Activated CD4-positive, alpha-beta memory T cell treated with anti-CD3 and anti-CD28 coated beads, Interleukin-2, amount 10 ng/mL, durations not matched to agents 7 days and 5 days (primary cell): ENCODE measurements around the gene BTBD19. TPM values are rescaled to one million over a fixed set of nuclear protein-coding genes. Genes with fewer than 3 reads are reported as not detected.
"Not testable (repeated sequence)": the region's sequence is repeated elsewhere in the genome, so short reads cannot be mapped to it uniquely, and the experiment has no call there.

Experiments
- CTCF ChIA-PET: fragments of 350-600 bp; sonication (Branson Sonifier 250); formaldehyde crosslinking; loops from one replicate; lab custom pipeline; 2021; ENCODE audit warnings: antibody characterized with exemption, inconsistent platforms; lab: Charles Lee
- POLR2A ChIA-PET: fragments of 350-600 bp; sonication (Branson Sonifier 250); formaldehyde crosslinking; loops from one replicate; lab custom pipeline; 2021; ENCODE audit warnings: antibody characterized with exemption; lab: Charles Lee
- DNase-seq: peaks from one replicate; pipeline ENCODE4 v3.0.0-alpha.2; 2020
- H3K27ac Mint-ChIP-seq: one replicate; pipeline ENCODE4 v1.8.0; 2021; ENCODE audit warnings: mild to moderate bottlenecking, mixed read lengths
- H3K27me3 Mint-ChIP-seq: one replicate; pipeline ENCODE4 v1.8.0; 2021; ENCODE audit warnings: mixed read lengths
- H3K36me3 Mint-ChIP-seq: one replicate; pipeline ENCODE4 v1.8.0; 2021; ENCODE audit warnings: low read depth, mixed read lengths
- H3K4me1 Mint-ChIP-seq: one replicate; pipeline ENCODE4 v1.8.0; 2021; ENCODE audit warnings: mixed read lengths
- H3K4me3 Mint-ChIP-seq: one replicate; pipeline ENCODE4 v1.8.0; 2021; ENCODE audit warnings: mild to moderate bottlenecking, mixed read lengths
- H3K9me3 Mint-ChIP-seq: one replicate; pipeline ENCODE4 v1.8.0; 2021; ENCODE audit warnings: mixed read lengths
- total RNA-seq, 2 experiments: library from RNA; stranded (reverse); gene quantifications; one replicate each; pipeline ENCODE4 v1.2.3, GENCODE V29; 2021

Gene BTBD19
- total RNA-seq, 2 experiments from 2014 or later = 8.4 to 8.7 TPM

DNA sequence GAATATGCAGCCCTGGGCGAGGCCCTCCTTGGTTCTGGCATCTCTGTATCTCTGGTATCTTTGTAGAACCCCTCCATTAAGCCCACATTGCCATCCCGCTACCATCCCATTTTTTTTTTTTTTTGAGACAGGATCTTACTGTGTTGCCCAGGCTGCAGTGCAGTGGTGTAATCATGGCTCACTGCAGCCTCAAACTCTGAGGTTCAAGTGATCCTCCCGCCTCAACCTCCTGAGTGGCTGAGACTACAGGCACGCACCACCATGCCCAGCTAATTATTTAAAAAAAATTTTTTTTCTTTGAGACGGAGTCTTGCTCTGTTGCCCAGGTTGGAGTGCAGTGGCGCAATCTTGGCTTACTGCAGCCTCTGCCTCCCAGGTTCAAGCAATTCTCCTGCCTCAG is 16.1 kb downstream of the BTBD19 start:
- DNase-seq, H3K27me3 Mint-ChIP-seq, H3K4me3 Mint-ChIP-seq, H3K36me3 Mint-ChIP-seq, H3K9me3 Mint-ChIP-seq, H3K27ac Mint-ChIP-seq: not testable (repeated sequence)
- ChIA-PET POLR2A (interaction anchor here (1.8 to 11.9 kb wide), 3 partner anchors 20 to 103 kb away, joined by 3 to 960 read pairs (median 330); partner anchors contain the start of genes BTBD19, DYNLT4 and PLK3), CTCF (interaction anchor here (1.6 kb wide), 1 partner anchor 24 kb away, joined by 3 read pairs; the partner anchor contains the start of gene PLK3)
- H3K4me1 Mint-ChIP-seq = peaks cover 20% of the 10 kb centered on the region

DNA sequence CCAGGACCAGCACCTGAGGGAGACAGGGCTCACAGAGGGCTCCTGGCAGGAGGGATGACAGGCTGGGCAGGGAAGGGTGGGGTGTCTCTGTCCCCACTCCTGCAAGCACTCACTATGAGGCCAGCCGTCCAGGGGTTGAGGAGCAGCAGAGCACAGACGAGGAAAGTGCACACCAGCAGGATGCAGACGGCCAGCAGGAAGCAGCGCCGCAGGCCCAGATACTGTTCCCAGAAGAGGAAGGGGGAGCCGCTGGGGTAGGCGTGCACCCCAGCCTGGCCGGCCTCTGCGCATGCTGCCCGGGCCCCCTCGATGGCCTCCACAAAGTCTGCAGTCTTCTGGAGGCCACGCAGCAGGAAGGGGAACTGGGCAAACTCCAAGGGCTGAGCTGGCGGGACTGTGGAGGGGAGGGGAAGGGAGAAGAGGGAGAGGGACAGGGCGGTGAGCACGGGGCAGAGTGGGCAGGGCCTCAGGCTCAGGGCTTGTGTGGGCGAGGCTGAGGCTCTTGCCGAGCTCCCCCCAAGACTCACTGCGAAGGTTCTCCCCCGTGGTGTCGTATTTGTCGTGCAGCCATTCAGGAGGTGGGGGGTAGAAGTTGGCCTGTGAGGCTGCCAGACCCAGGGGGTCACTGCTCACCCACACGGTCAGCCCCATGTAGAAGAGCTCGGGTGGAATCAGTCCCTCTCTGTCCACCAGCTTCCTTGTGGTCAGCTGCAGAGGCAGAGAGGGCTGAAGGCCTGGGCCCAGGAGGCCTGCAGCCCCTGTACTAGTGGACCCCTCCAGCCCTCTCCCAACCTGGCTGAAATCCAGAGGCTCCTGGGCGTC is 18.3 kb downstream of the BTBD19 start:
- no peaks in the 10 kb centered on the region for H3K36me3 Mint-ChIP-seq
- ChIA-PET CTCF (interaction anchor here (0.6 to 1.0 kb wide), 3 partner anchors 10 to 18 kb away, joined by 3 read pairs; no protein-coding TSS in a partner anchor), POLR2A (interaction anchor here (0.9 to 11.9 kb wide), 5 partner anchors 10 to 104 kb away, joined by 4 to 960 read pairs (median 4); partner anchors contain the start of genes BTBD19, DYNLT4, PLK3 and RNU5D-1)
- H3K27me3 Mint-ChIP-seq = no peaks in the 10 kb centered on the region
- H3K27ac Mint-ChIP-seq = no peak overlapping the region
- no peak for DNase-seq
- H3K4me1 Mint-ChIP-seq = peaks cover 4% of the 10 kb centered on the region
- H3K4me3 Mint-ChIP-seq = no peak overlapping the region
- H3K9me3 Mint-ChIP-seq = no peaks in the 10 kb centered on the region

DNA sequence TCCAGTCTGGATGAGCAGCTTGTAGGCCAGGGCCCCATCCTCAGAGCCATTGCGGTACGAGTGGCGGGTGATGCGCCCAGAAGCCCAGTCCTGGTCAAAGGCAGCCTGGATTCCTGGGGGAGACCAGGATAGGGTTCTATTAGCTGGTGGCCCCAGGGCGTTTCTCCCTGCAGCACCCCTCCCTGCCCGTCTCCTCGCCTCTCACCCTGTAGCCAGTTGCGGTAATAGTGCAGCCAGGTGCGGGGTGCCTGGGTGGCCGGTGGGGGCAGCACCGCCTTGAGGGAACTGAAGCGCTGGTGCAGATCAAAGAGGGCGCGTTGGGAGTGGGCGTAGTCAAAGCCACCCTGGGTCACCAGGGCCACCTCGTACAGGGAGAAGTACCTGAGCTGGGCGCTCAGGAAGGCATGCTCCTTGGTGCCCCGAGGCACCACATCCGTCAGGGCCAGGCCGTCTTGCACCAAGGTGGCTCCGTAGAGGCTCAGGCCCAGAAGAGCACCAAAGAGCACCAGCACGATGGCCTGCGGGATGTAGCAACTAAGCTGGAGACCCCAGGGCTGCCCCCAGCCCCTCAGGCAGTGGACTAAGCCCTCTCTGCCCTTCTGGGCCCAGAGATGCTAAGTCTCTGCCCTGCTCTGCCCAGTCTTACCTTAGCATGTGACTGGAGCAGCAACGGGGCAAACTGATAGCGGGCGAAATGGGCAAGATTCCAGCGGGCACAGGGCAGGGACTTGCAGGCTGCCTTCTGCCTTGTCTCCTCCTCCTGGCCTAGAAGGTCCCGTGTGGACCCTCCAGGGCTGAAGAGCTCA is 19.1 kb downstream of the BTBD19 start:
- POLR2A ChIA-PET = interaction anchor here (0.9 to 11.9 kb wide), 5 partner anchors 8 to 105 kb away, joined by 4 to 960 read pairs (median 4); partner anchors contain the start of genes BTBD19, DYNLT4, PLK3 and RNU5D-1
- Mint-ChIP-seq H3K27me3 (no peaks in the 10 kb centered on the region), H3K4me1 (peaks cover 4% of the 10 kb centered on the region), H3K36me3 (no peaks in the 10 kb centered on the region), H3K27ac (no peak overlapping the region), H3K9me3 (no peaks in the 10 kb centered on the region), H3K4me3 (no peak overlapping the region)
- no peak for DNase-seq
- CTCF ChIA-PET = interaction anchor here (0.6 kb wide), 1 partner anchor 17 kb away, joined by 3 read pairs; no protein-coding TSS in a partner anchor

DNA sequence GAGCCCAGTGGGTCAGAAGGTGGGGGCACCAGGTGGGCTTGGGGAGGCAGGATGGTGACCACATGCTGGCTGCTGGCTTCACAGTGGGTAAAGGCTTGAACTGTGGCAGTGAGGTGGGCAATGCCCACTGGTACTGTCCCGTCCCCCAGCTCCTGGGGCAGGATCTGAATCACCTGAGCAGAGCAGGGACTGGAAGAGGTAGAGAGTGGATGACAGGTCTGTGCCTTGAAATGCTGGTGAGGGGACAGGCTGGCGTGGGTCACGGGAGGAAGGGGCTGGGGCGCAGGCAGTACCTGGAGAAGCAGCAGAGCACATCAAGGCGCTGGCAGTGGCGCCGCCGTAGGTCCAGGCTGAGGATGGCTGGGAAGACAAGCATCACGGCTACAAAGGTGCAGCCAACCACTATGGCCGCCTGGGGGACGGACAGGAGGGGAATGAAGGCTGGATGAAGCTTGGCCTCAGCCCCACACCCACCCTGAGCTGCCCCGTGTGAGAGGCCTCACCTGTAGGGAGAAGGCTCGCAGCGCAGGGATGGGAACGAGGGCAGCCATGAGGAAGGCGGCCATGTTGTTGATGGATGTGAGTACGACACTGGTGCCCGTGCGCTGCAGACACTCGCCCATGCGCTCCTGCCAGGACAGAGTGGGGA is 19.8 kb downstream of the BTBD19 start:
- no peak overlapping the region for H3K27ac Mint-ChIP-seq
- ChIA-PET POLR2A (interaction anchor here (1.0 to 11.9 kb wide), 4 partner anchors 9 to 106 kb away, joined by 4 to 960 read pairs (median 10); partner anchors contain the start of genes BTBD19, DYNLT4, PLK3 and RNU5D-1), CTCF (no interaction called here)
- H3K4me3 Mint-ChIP-seq = no peak overlapping the region
- no peaks in the 10 kb centered on the region for H3K36me3 Mint-ChIP-seq
- no peaks in the 10 kb centered on the region for H3K27me3 Mint-ChIP-seq
- DNase-seq = no peak
- no peaks in the 10 kb centered on the region for H3K9me3 Mint-ChIP-seq
- H3K4me1 Mint-ChIP-seq = no peaks in the 10 kb centered on the region

DNA sequence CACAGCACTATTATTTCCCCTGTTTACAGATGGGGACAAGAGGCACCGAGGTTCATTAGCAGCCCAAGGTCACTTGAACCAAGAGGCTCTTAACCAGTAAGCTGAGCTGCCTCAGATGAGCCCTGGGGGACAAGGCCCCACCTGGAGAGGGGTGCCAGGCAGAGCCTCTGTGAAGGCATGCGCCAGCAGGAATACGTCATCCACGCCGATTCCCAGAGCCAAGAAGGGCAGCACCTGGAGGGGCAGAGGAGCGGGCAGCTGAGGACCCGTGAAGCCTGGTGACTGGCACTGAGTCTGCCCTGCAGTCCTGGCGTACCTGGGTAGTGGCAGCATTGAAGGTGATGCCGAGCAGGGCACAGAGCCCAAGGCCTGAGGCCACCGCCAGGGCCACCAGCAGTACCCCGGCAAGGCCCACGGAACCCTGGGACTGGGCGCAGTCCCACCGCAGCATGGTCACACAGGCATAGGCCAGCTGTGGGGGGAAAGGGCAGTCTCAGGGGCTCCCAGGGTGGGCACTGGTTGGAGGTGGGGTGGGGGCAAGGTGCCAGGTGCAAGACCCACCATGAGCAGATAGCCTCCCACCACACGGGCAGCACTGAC is 20.6 kb downstream of the BTBD19 start:
- no peak for DNase-seq
- H3K9me3 Mint-ChIP-seq = no peaks in the 10 kb centered on the region
- H3K4me3 Mint-ChIP-seq = no peak overlapping the region
- ChIA-PET POLR2A (interaction anchor here (2.8 kb wide), 1 partner anchor 9 kb away, joined by 38 read pairs; no protein-coding TSS in a partner anchor), CTCF (no interaction called here)
- H3K4me1 Mint-ChIP-seq = no peaks in the 10 kb centered on the region
- H3K27me3 Mint-ChIP-seq = no peaks in the 10 kb centered on the region
- H3K27ac Mint-ChIP-seq = no peak overlapping the region
- H3K36me3 Mint-ChIP-seq = no peaks in the 10 kb centered on the region

DNA sequence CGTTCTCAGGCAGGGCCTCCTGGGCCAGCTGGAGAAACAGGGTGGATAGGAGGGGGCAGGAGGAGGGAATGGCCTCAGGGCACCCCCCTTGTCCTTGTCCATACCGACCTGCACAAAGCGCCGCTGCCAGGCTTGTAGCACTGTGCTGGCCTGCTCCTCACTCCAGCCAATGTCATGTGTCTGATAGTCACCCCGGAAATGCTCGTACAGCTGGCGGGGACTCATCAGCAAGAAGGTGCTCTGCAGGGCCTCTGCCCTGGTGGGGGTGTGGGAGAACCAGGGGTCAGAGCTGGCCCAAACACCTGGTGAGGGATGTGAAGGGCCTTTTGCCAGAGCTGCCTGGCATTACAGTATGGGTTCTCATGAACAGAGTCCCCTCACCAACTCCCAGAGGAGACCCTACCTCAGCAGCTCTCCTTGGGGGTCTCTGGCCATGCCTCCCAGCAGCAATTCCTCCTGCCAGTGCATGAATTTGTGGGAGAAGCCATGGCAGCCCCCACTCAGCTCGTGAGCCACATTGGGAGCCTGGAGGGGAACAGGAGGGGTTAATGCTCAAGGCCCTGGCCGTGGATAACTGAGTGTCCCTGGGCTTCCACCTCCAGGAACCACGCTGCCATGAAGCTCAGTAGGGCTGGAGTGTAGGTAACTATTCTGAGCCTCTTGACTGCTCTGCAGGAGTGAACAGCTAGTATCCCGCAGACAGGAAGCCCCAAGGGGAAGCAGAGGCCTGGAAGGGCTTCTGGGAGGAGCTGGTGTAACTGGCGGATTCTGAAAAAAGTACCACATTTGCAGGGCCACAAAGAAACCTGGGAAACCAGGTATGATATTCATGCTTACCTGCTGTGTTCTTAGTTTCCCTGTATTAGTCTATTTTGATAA is 21.4 kb downstream of the BTBD19 start:
- Mint-ChIP-seq H3K27ac (no peak overlapping the region), H3K27me3 (no peaks in the 10 kb centered on the region), H3K36me3 (no peaks in the 10 kb centered on the region), H3K9me3 (no peaks in the 10 kb centered on the region), H3K4me3 (no peak overlapping the region), H3K4me1 (no peaks in the 10 kb centered on the region)
- no peak for DNase-seq
- ChIA-PET CTCF (interaction anchor here (0.9 kb wide), 1 partner anchor 9 kb away, joined by 3 read pairs; no protein-coding TSS in a partner anchor), POLR2A (interaction anchor here (1.4 to 2.8 kb wide), 2 partner anchors 9 to 29 kb away, joined by 7 to 38 read pairs; partner anchors contain the start of gene PLK3)

DNA sequence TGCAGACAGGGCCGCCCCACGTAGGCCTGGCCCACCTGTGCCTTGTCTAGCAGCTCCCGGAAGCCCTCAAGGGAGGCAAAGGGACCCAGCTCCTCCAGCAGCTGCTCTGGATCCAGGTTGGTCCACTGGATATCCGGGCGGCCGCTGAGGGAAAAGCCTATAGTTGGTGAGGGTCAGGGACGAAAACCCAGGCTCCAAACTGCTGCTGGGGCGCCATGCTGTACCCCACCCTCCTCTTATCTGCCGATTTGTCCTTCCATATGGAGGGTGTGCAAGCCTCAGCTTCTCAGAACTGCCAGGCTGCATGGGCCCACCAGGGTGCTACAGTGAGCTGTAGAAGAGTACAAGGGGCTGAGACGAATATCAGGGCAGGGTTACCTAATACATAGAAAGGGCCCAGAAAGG is 22.6 kb downstream of the BTBD19 start:
- no peak for DNase-seq
- Mint-ChIP-seq H3K4me1 (peaks cover 4% of the 10 kb centered on the region), H3K9me3 (no peaks in the 10 kb centered on the region), H3K27ac (no peak overlapping the region), H3K27me3 (no peaks in the 10 kb centered on the region), H3K4me3 (no peak overlapping the region), H3K36me3 (no peaks in the 10 kb centered on the region)
- ChIA-PET CTCF (no interaction called here), POLR2A (interaction anchor here (0.7 to 2.8 kb wide), 6 partner anchors 11 to 155 kb away, joined by 3 to 38 read pairs (median 3); partner anchors contain the start of genes PLK3 and PTCH2)

DNA sequence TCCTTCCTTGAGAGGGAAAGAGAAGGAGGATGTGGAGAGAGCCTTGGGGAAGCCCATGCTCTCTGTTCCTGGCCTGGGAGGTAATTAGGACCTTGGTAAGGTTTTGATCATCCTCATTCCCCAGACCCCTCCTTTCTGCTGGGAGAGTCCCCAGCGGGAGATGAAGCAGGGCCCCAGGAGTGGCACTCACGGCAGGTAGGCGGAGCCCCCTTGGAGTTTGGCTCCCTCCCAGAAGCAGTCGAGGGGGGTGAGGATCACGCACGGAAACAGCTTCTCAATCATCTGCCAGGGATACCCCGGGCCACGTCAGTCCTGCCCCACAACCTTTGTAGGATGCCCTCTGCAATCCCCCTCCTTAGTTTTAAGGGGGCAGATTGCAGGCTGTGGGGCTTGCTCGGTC is 23.2 kb downstream of the BTBD19 start:
- H3K4me3 Mint-ChIP-seq = no peak overlapping the region
- H3K27me3 Mint-ChIP-seq = no peaks in the 10 kb centered on the region
- H3K36me3 Mint-ChIP-seq = no peaks in the 10 kb centered on the region
- H3K27ac Mint-ChIP-seq = no peak overlapping the region
- H3K4me1 Mint-ChIP-seq = peaks cover 7% of the 10 kb centered on the region
- DNase-seq = no peak
- CTCF ChIA-PET = interaction anchor here (1.2 kb wide), 1 partner anchor 31 kb away, joined by 3 read pairs; the partner anchor contains the start of gene PLK3
- POLR2A ChIA-PET = interaction anchor here (0.7 to 2.8 kb wide), 3 partner anchors 11 to 46 kb away, joined by 3 to 38 read pairs (median 3); no protein-coding TSS in a partner anchor
- H3K9me3 Mint-ChIP-seq = no peaks in the 10 kb centered on the region

DNA sequence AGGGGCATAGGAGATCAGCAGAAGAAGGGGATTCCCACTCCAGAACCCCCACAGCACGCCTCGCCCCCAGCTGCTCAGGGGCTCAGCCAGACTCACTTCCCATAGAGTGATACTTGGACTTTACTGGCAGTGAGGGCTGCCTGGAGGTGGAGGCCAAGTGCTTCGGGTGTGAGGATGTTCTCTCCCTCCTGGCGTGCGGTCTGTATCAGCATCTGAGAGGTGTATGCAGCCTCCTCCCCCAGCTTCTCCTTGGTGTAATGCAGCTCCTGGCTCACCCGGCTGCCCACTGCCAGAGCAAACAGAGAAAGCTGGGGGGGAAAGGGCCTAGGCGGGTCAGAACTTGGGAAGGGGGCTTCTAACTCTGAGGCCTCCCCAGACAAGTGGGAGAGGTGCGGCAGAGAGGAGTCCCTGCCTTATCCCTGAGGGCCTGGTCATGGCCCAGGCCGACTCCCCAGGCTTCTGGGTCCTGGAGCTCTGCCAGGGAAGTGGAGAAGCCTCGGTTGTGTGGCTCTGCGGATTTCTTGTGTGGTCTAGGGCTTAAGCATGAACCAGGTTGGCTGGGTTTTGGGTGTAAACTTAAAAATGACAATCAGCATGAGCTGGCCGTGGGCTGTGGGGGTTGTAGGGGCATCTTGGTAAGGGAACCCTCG is 23.9 kb downstream of the BTBD19 start:
- Mint-ChIP-seq H3K36me3 (no peaks in the 10 kb centered on the region), H3K4me1 (peaks cover 7% of the 10 kb centered on the region), H3K4me3 (no peak overlapping the region), H3K9me3 (no peaks in the 10 kb centered on the region), H3K27ac (no peak overlapping the region), H3K27me3 (no peaks in the 10 kb centered on the region)
- DNase-seq = no peak
- CTCF ChIA-PET = interaction anchor here (1.2 kb wide), 1 partner anchor 32 kb away, joined by 3 read pairs; the partner anchor contains the start of gene PLK3
- POLR2A ChIA-PET = interaction anchor here (1.1 to 1.2 kb wide), 2 partner anchors 13 to 47 kb away, joined by 3 to 6 read pairs; no protein-coding TSS in a partner anchor

DNA sequence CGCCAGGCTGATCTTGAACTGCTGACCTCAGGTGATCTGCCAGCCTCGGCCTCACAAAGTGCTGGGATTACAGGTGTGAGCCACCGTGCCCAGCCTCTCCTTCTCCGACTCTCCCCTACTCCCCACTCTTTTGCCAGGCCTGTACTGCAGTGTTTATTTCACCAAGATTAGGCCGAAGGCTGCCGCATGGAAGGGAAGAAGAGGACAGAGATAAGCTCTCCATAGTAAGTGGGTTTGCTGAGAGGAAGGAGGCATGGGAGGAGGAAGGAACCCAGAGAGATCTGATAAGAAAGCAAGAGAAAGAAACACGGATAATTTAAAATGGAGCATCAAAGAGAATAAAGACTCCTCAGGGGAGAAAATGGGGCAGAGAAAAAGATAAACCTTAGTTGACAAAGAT is 26.0 kb downstream of the BTBD19 start:
- H3K4me1 Mint-ChIP-seq = peaks cover 7% of the 10 kb centered on the region
- H3K27me3 Mint-ChIP-seq = no peaks in the 10 kb centered on the region
- no peaks in the 10 kb centered on the region for H3K9me3 Mint-ChIP-seq
- no peak for DNase-seq
- H3K36me3 Mint-ChIP-seq = no peaks in the 10 kb centered on the region
- no peak overlapping the region for H3K27ac Mint-ChIP-seq
- ChIA-PET POLR2A (interaction anchor here (1.0 to 4.0 kb wide), 2 partner anchors 15 to 34 kb away, joined by 3 to 16 read pairs; partner anchors contain the start of gene PLK3), CTCF (interaction anchor here (0.8 to 1.4 kb wide), 5 partner anchors 13 to 177 kb away, joined by 3 to 6 read pairs (median 4); partner anchors contain the start of genes HECTD3, PLK3 and UROD)
- no peak overlapping the region for H3K4me3 Mint-ChIP-seq
